Measurements from ENCODE around the gene SRGAP1. TPM values are rescaled to one million over a fixed set of nuclear protein-coding genes. Genes with fewer than 3 reads are reported as not detected.

SRGAP1 gene
- total and polyA plus RNA-seq, 2 of the 8 experiments (the other 6 are each of a cell fraction or from before 2014, with no cell fraction given) = 3.2 to 7.3 TPM

- no peak overlapping the region for H4K91ac ChIP-seq (replicated peaks; ENCODE audit: insufficient read length, low read length)
- no peak overlapping the region for H2BK12ac ChIP-seq (ENCODE audit: low read depth, low read length)
- no peak overlapping the region for H3K18ac ChIP-seq (ENCODE audit: extremely low read depth, low read length)
- no peak overlapping the region for H3K4me3 ChIP-seq (ENCODE audit: extremely low read depth in 1 of 4, insufficient read depth in 2 of 4, low read depth in 3 of 4, low read length in 4 of 4)
- no peak overlapping the region for H3K56ac ChIP-seq (replicated peaks; ENCODE audit: insufficient read length, low read depth, low read length)
- H3K14ac ChIP-seq (ENCODE audit: insufficient read length) = no peak overlapping the region
- no peaks in the 10 kb centered on the region for H3K9me3 ChIP-seq (ENCODE audit: insufficient read depth in 2 of 2, low read depth in 1 of 2, low read length in 1 of 2)
- H2AK5ac ChIP-seq (ENCODE audit: low read depth, low read length) = no peak overlapping the region
- H2BK5ac ChIP-seq (ENCODE audit: low read depth, low read length) = no peak overlapping the region
- ChIA-PET CTCF (ENCODE audit: partially characterized antibody) (no interaction called here), POLR2A (ENCODE audit: partially characterized antibody) (no interaction called here)
- H3K36me3 ChIP-seq (ENCODE audit: control insufficient read depth in 2 of 4, insufficient read depth in 4 of 4, low read length in 3 of 4) = no peaks in the 10 kb centered on the region
- H2BK20ac ChIP-seq (ENCODE audit: low read length) = no peak overlapping the region
- no peaks in the 10 kb centered on the region for H3K27me3 ChIP-seq (replicated peaks in 1 of 4; ENCODE audit: control insufficient read depth in 3 of 4, extremely low read depth in 1 of 4, insufficient read depth in 3 of 4, low read length in 3 of 4)
- no peak overlapping the region for H2AFZ ChIP-seq (ENCODE audit: low read length)
- no peak for FAIRE-seq
- H2BK15ac ChIP-seq (ENCODE audit: low read length) = no peak overlapping the region
- no peak overlapping the region for H3K4ac ChIP-seq (replicated peaks; ENCODE audit: insufficient read length, low read depth, low read length)
- H4K8ac ChIP-seq (ENCODE audit: extremely low read depth, insufficient read depth, low read length) = no peak overlapping the region
- H3K4me1 ChIP-seq (replicated peaks in 1 of 4; ENCODE audit: control insufficient read depth in 3 of 4, insufficient read depth in 4 of 4, low read length in 3 of 4) = no peaks in the 10 kb centered on the region
- no peak overlapping the region for H2BK120ac ChIP-seq (replicated peaks; ENCODE audit: low read depth, low read length)
- DNase-seq (ENCODE audit: low read depth in 1 of 2, low spot score in 2 of 2) = no peak
- no peak overlapping the region for H3K27ac ChIP-seq (ENCODE audit: low read depth, low read length)
- H3K79me1 ChIP-seq (ENCODE audit: low read depth, low read length) = no peaks in the 10 kb centered on the region
- no peaks in the 10 kb centered on the region for H3K23me2 ChIP-seq (ENCODE audit: low read depth, low read length)
- no peak overlapping the region for H4K5ac ChIP-seq (ENCODE audit: insufficient read length, low read depth, low read length)
- no peaks in the 10 kb centered on the region for H4K20me1 ChIP-seq (replicated peaks in 1 of 2; ENCODE audit: control insufficient read depth in 1 of 2, insufficient read depth in 2 of 2, low read length in 2 of 2)
- no peak overlapping the region for H3K4me2 ChIP-seq (ENCODE audit: insufficient read depth in 1 of 2, low read depth in 2 of 2, low read length in 2 of 2)
- no peak overlapping the region for H3K23ac ChIP-seq (ENCODE audit: insufficient read length)
- no peak overlapping the region for H3K9ac ChIP-seq (replicated peaks in 1 of 4; ENCODE audit: extremely low read depth in 1 of 4, low read depth in 3 of 4, low read length in 3 of 4)
- no peaks in the 10 kb centered on the region for H3K79me2 ChIP-seq (ENCODE audit: control insufficient read depth in 1 of 2, insufficient read depth in 2 of 2, low read length in 2 of 2)
- TF ChIP-seq RAD21 (IDR thresholded peaks at IDR 0.05 in 1 of 2, conservative IDR thresholded peaks at IDR 0.05 in 1 of 2; ENCODE audit: low read depth in 2 of 2, low read length in 2 of 2) (no peak), HDAC6 (IDR thresholded peaks at IDR 0.05; ENCODE audit: low read depth, low read length) (no peak), TEAD4 (IDR thresholded peaks at IDR 0.05; ENCODE audit: low read depth, low read length) (no peak), ATF2 (IDR thresholded peaks at IDR 0.05; ENCODE audit: low read length) (no peak), SP1 (IDR thresholded peaks at IDR 0.05; ENCODE audit: low read depth, low read length) (no peak), SAP30 (IDR thresholded peaks at IDR 0.05; ENCODE audit: insufficient read depth, insufficient replicate concordance, low read length) (no peak), TBP (IDR thresholded peaks at IDR 0.05; ENCODE audit: low read depth, low read length) (no peak), KDM5A (IDR thresholded peaks at IDR 0.05; ENCODE audit: low read length) (no peak), ZNF274 (IDR thresholded peaks at IDR 0.05; ENCODE audit: borderline replicate concordance, extremely low read depth, low read length) (no peak), RBBP5 (IDR thresholded peaks at IDR 0.05; ENCODE audit: borderline replicate concordance, low read depth, low read length) (no peak), RXRA (IDR thresholded peaks at IDR 0.05; ENCODE audit: insufficient read depth, low read depth, low read length) (no peak), BACH1 (IDR thresholded peaks at IDR 0.05; ENCODE audit: low read length) (no peak)
- TF ChIP-seq, protein P1, sequence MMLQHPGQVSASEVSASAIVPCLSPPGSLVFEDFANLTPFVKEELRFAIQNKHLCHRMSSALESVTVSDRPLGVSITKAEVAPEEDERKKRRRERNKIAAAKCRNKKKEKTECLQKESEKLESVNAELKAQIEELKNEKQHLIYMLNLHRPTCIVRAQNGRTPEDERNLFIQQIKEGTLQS (IDR thresholded peaks at IDR 0.05; ENCODE audit: insufficient read depth, low read depth, low read length) = no peak
These were observed 185.7 kb downstream of the SRGAP1 start for GRCh38 chr12:64030155-64030554.
